Kidney (tissue), 14 donors: Measurements from ENCODE around the gene NDRG2. TPM values are rescaled to one million over a fixed set of nuclear protein-coding genes. Genes with fewer than 3 reads are reported as not detected.
A peak's percentile ranks its signal among the peaks of the same experiment; 100 is the strongest.

Experiments used
- DNase-seq, 5 donors: peaks; one replicate each; pipeline ENCODE4 v3.0.0-alpha.2; 2013 to 2020
- FAIRE-seq: peaks from 2 replicates; lab custom pipeline; 2012; peaks lifted over from hg19 to GRCh38; lab: Jason Lieb, UNC
- H3K27ac ChIP-seq, 2 donors: one replicate each; pipeline ENCODE4 v1.7.0; 2013; ENCODE audit warnings: low read depth in 2 of 2, low read length in 2 of 2, inconsistent platforms in 1 of 2
- H3K27me3 ChIP-seq: one replicate; pipeline ENCODE4 v1.7.1; 2013; ENCODE audit warnings: low read length, inconsistent platforms; ENCODE audit not compliant: control insufficient read depth, insufficient read depth
- H3K36me3 ChIP-seq, 3 donors: one replicate each; pipeline versions ENCODE4 v1.7.0 to v1.7.1; 2013; ENCODE audit warnings: low read length in 3 of 3, control low read depth in 1 of 3, inconsistent platforms in 1 of 3; ENCODE audit not compliant: insufficient read depth in 3 of 3, control insufficient read depth in 2 of 3
- H3K4me1 ChIP-seq, 3 donors: one replicate each; pipeline versions ENCODE4 v1.7.0 to v1.7.1; 2013; ENCODE audit warnings: low read length in 3 of 3, inconsistent platforms in 1 of 3, low read depth in 1 of 3; ENCODE audit not compliant: control insufficient read depth in 2 of 3, insufficient read depth in 2 of 3
- H3K4me3 ChIP-seq, 3 donors: one replicate each; pipeline versions ENCODE4 v1.7.0 to v1.8.1; 2013; ENCODE audit warnings: low read length in 3 of 3, control low read depth in 1 of 3, inconsistent platforms in 1 of 3
- H3K9ac ChIP-seq, 3 donors: one replicate each; pipeline versions ENCODE4 v1.7.0 to v1.7.1; 2013; ENCODE audit warnings: low read length in 3 of 3, control low read depth in 1 of 3, inconsistent platforms in 1 of 3
- H3K9me3 ChIP-seq, 3 donors: one replicate each; pipeline versions ENCODE4 v1.7.0 to v1.7.1; 2013; ENCODE audit warnings: low read length in 3 of 3, control low read depth in 1 of 3, inconsistent platforms in 1 of 3; ENCODE audit not compliant: control insufficient read depth in 2 of 3, insufficient read depth in 1 of 3
- intact Hi-C: fragments of 100-400 bp; cut with DNase I; formaldehyde crosslinking; loops from one replicate; pipeline ENCODE4 v1.11.1; 2022
- polyA plus RNA-seq: library from polyadenylated mRNA; stranded (reverse); fragments of 350-450 nt; fragmentation: Illumina TruSeq; extraction: RNeasy Lipid Tissue Mini Kit (QIAGEN cat#74804); gene quantifications from one replicate; pipeline ENCODE4 v1.2.3, GENCODE V29; 2014; ENCODE audit warnings: low read depth, low replicate concordance; ENCODE audit not compliant: insufficient read depth
- total RNA-seq: library from RNA; stranded (reverse); fragmentation: NEBNext Ultra II Directional; extraction: Animal tissue kit (Norgen Biotek cat#: 25700); gene quantifications from one replicate; pipeline ENCODE4 v1.2.1, GENCODE V29; 2021
- TF ChIP-seq, protein P1 (sequence below): IDR thresholded peaks from 3 replicates; pipeline ENCODE4 v1.5.1; 2012; ENCODE audit warnings: mild to moderate bottlenecking, moderate library complexity, borderline replicate concordance; ENCODE audit not compliant: insufficient read depth; ENCODE audit errors: extremely low read depth
- donor health status: control.
- donor health status: control.
- donor health status: control.
- donor health status: control.
- donor health status: control.
- donor health status: DM: yes; HTN: yes; CAD: no.
- donor health status: Normal renal cell carcinoma (clear cell type).

NDRG2 gene
- total and polyA plus RNA-seq, 2 donors from 2014 or later = 86.2 to 209 TPM

GRCh38 chr14:21039585-21040369 is 14.9 kb upstream of the NDRG2 start:
- intact Hi-C loops = no loop called here
- H3K4me1 ChIP-seq = peaks cover 7 to 41% (median 29%) of the 10 kb centered on the region in 3 donors
- H3K9ac ChIP-seq = peak overlapping the region in 1 of 3 donors; percentile 29
- DNase-seq (peak in 4 of 5 donors; percentile 70 to 93 (median 80)), FAIRE-seq (peak; percentile 3)
- TF ChIP-seq, protein P1, sequence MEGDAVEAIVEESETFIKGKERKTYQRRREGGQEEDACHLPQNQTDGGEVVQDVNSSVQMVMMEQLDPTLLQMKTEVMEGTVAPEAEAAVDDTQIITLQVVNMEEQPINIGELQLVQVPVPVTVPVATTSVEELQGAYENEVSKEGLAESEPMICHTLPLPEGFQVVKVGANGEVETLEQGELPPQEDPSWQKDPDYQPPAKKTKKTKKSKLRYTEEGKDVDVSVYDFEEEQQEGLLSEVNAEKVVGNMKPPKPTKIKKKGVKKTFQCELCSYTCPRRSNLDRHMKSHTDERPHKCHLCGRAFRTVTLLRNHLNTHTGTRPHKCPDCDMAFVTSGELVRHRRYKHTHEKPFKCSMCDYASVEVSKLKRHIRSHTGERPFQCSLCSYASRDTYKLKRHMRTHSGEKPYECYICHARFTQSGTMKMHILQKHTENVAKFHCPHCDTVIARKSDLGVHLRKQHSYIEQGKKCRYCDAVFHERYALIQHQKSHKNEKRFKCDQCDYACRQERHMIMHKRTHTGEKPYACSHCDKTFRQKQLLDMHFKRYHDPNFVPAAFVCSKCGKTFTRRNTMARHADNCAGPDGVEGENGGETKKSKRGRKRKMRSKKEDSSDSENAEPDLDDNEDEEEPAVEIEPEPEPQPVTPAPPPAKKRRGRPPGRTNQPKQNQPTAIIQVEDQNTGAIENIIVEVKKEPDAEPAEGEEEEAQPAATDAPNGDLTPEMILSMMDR = peak; percentile 75
- H3K27me3 ChIP-seq = no peaks in the 10 kb centered on the region
- H3K27ac ChIP-seq = peak overlapping the region; percentile 47 to 69
- no peaks in the 10 kb centered on the region for H3K36me3 ChIP-seq
- H3K9me3 ChIP-seq = no peaks in the 10 kb centered on the region
- H3K4me3 ChIP-seq = no peak overlapping the region

DNA sequence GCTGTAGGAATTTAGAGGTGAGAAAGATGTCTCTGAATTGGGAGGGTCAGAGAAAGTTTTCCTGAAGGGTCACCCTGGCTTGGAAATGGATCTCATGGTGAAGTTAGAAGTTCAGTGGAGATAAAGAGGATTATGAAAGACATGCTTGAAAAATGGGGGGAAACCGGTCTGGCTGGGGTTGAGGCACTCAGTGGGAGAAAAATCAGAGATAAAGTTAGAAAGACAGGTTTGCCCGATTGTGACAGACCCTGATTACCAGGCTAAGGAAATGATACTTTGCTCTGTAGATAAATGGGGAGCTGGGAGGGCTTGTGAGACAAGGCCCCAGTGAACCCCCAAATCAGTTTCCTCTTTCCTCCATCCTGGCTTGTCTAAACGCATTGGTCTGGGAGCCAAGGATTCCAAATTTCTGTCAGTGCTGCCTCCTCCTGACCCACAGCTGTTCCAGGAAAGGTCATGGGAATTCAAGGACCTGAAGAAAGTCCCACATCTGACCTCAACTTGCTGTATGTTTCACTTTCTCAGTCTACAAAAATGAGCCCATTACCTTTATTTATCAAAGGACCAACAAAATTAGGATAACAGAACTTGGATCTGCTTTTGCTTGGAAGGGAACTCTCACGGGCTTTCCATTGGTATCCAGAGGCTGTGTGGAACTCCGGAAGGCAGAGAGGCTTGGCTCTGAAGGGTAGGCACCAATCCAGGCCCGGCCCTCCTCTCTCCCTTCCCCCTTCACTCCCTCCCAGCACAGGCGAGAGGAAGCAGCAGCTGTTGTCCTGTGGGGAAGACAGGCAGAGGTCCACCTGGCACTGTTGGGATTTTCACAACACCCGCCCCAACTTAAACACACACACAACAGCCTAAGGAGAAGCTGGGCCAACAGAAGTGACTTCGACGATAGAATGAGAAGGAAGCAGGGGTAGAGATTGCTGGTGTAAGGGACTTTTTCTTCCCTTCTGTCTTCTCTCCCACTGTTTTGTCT is 13.9 kb upstream of the NDRG2 start:
- TF ChIP-seq, protein P1 = no peak
- H3K9ac ChIP-seq = peak overlapping the region in 2 of 3 donors; percentile 17 to 28
- no peaks in the 10 kb centered on the region for H3K36me3 ChIP-seq
- FAIRE-seq (no peak), DNase-seq (peak; percentile 65 to 88 (median 77))
- H3K9me3 ChIP-seq = no peaks in the 10 kb centered on the region
- H3K4me1 ChIP-seq = peaks cover 7 to 33% (median 21%) of the 10 kb centered on the region in 3 donors
- H3K4me3 ChIP-seq = peak overlapping the region in 1 of 3 donors; percentile 7
- H3K27me3 ChIP-seq = no peaks in the 10 kb centered on the region
- peak overlapping the region; percentile 47 to 69 for H3K27ac ChIP-seq
- intact Hi-C loops = no loop called here

DNA sequence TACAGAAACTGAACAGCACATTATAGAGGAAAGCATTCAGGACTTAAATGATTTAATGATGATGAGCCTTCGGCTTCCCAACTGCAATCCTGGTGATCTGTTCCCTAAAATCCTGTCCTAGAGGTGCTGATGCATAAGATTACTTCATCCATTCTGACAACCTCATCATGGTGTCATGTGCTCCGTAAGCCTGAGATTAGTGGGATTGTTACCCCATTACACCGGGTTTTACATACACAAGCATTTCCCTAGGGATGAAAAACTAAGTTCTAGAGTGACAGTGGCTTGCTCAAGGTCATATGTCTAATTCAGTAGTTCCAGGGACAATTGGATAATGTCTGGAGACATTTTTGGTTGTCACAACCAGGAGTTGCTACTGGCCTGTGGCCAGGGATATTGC is 12.3 kb upstream of the NDRG2 start:
- Histone ChIP-seq H3K4me1 (peaks cover 7 to 17% (median 11%) of the 10 kb centered on the region in 3 donors), H3K27ac (peak overlapping the region in 1 of 2 donors; percentile 30), H3K27me3 (no peaks in the 10 kb centered on the region), H3K9ac (no peak overlapping the region), H3K9me3 (no peaks in the 10 kb centered on the region), H3K36me3 (no peaks in the 10 kb centered on the region), H3K4me3 (no peak overlapping the region)
- FAIRE-seq = no peak
- no peak for DNase-seq
- TF ChIP-seq, protein P1 = no peak
- intact Hi-C loops = no loop called here
